ENCODE data around the gene NSFL1C. TPM values are rescaled to one million over a fixed set of nuclear protein-coding genes. Genes with fewer than 3 reads are reported as not detected.

The NSFL1C gene
- total and polyA plus RNA-seq, 2 experiments from 2014 or later, result 36.0 to 98.8 TPM

DNA sequence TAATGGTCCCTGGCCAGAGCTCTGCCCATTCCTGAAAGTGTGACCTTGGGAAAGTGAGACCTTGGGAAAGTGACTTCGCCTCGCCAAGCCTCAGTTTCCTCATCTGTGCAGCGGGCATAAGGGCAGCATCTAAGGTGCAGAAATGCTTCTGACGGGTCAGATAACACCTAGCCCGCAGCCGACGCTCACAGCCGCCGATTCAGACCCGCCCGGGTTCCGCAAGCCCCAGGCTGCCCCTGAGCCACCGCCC is 74.3 kb downstream of the NSFL1C start:
- Histone ChIP-seq H3K4me1 (ENCODE audit: insufficient read depth) (peaks cover 25% of the 10 kb centered on the region), H3K79me2 (peaks cover 53% of the 10 kb centered on the region), H3K36me3 (replicated peaks; ENCODE audit: insufficient read depth, low read depth) (no peaks in the 10 kb centered on the region), H3K9me2 (replicated peaks; ENCODE audit: insufficient read depth) (no peaks in the 10 kb centered on the region), H4K20me1 (ENCODE audit: insufficient read depth, poor library complexity, severe bottlenecking) (peaks cover 38% of the 10 kb centered on the region), H3K4me2 (peak overlapping the region; percentile 82), H2AFZ (peak overlapping the region; percentile 51), H3K27ac (no peak overlapping the region), H3K27me3 (peaks cover 14% of the 10 kb centered on the region), H3K9me3 (ENCODE audit: low read depth) (no peaks in the 10 kb centered on the region), H3K4me3 (peak overlapping the region; percentile 73)
- WGBS (ENCODE audit: low lambda C conversion rate, missing lambda C conversion rate), result 0% methylated on average over 3 of the region's 13 CpGs
- no peak for DNase-seq (ENCODE audit: low spot score)
- no peak for TF ChIP-seq EZH2 (IDR thresholded peaks at IDR 0.05; ENCODE audit: borderline replicate concordance)
- no peak for TF ChIP-seq CTCF (IDR thresholded peaks at IDR 0.05; ENCODE audit: poor library complexity)
- no peak for TF ChIP-seq EZH2phosphoT487 (IDR thresholded peaks at IDR 0.05; ENCODE audit: low read depth, severe bottlenecking, unreplicated experiment)

Other genes with a start within 250 kb of the NSFL1C start
- gene RAD21L1, start 240.8 kb downstream of the NSFL1C start, total RNA-seq, result not detected in 2 replicates
- not detected in 2 replicates for gene RAD21L1, start 240.8 kb downstream of the NSFL1C start, polyA plus RNA-seq
- gene SNPH, start 200.6 kb downstream of the NSFL1C start, total RNA-seq, result 3.7 and 3.9 TPM in 2 replicates
- gene SNPH, start 200.6 kb downstream of the NSFL1C start, polyA plus RNA-seq, result 2.3 TPM in 2 replicates
- gene SDCBP2, start 137.7 kb downstream of the NSFL1C start, total RNA-seq, result 57.2 and 64.1 TPM in 2 replicates
- gene SDCBP2, start 137.7 kb downstream of the NSFL1C start, polyA plus RNA-seq, result 74.4 and 83.3 TPM in 2 replicates
- 99.5 and 121 TPM in 2 replicates for gene FKBP1A, start 73.8 kb downstream of the NSFL1C start, total RNA-seq
- 149 and 161 TPM in 2 replicates for gene FKBP1A, start 73.8 kb downstream of the NSFL1C start, polyA plus RNA-seq
- gene SIRPB2, start 24.6 kb upstream of the NSFL1C start, total RNA-seq, result not detected in 2 replicates
- gene SIRPB2, start 24.6 kb upstream of the NSFL1C start, polyA plus RNA-seq, result not detected in 2 replicates
- not detected in 2 replicates for gene SIRPD, start 90.9 kb upstream of the NSFL1C start, total RNA-seq
- gene SIRPD, start 90.9 kb upstream of the NSFL1C start, polyA plus RNA-seq, result not detected in 2 replicates
- 0.12 and 0.97 TPM in 2 replicates for gene SIRPB1, start 153.2 kb upstream of the NSFL1C start, total RNA-seq
- 0.33 and 0.57 TPM in 2 replicates for gene SIRPB1, start 153.2 kb upstream of the NSFL1C start, polyA plus RNA-seq
- gene SIRPG, start 190.9 kb upstream of the NSFL1C start, total RNA-seq, result not detected in 2 replicates
- gene SIRPG, start 190.9 kb upstream of the NSFL1C start, polyA plus RNA-seq, result not detected in 2 replicates

Measured in hepatocyte (in vitro differentiated cells).